K562 (cell line): Measurements from ENCODE around the gene TOMT. TPM values are rescaled to one million over a fixed set of nuclear protein-coding genes. Genes with fewer than 3 reads are reported as not detected.

Experiments
- C11orf30 ChIP-seq: fragments of 450-650 bp; IDR thresholded peaks from 2 replicates; pipeline ENCODE4 v1.6.1; 2016; ENCODE audit warnings: low read depth, mild to moderate bottlenecking
- ZNF316 ChIP-seq: fragments of 450-650 bp; IDR thresholded peaks from 2 replicates; pipeline ENCODE4 v1.6.1; 2016
- polyA plus RNA-seq, 8 experiments: library from polyadenylated mRNA; depleted of rRNA in 4 of 8; stranded (reverse) in 5 of 8; unstranded in 3 of 8; fragments of >200 nt; fragmentation: Nextera tagmentation in 2 of 8; fragmentation: Illumina TruSeq in 1 of 8; extraction: Ambion mirVana in 2 of 8; extraction: Trizol in 1 of 8; gene quantifications; 2 replicates each; pipeline versions ENCODE4 v1.2.1 to v1.2.3, GENCODE V29; 2011 to 2014; ENCODE audit warnings: inconsistent platforms in 1 of 8, missing spikeins in 1 of 8
- total RNA-seq, 7 experiments: library from RNA; depleted of rRNA in 6 of 7; stranded (reverse); fragments of >200 nt in 6 of 7; fragmentation: Illumina TruSeq in 2 of 7; extraction: Trizol in 2 of 7; gene quantifications; 2 replicates each; pipeline versions ENCODE4 v1.2.1 to v1.2.3, GENCODE V29; 2011 to 2021; ENCODE audit warnings: low replicate concordance in 1 of 7
- TF ChIP-seq, protein P1 (sequence below): fragments of 450-650 bp; IDR thresholded peaks from 2 replicates; pipeline ENCODE4 v1.6.1; 2016; ENCODE audit warnings: mild to moderate bottlenecking, moderate library complexity
- TF ChIP-seq, protein P2 (sequence below): fragments of 450-650 bp; IDR thresholded peaks from 2 replicates; pipeline ENCODE4 v1.6.1; 2016

TOMT gene
- total and polyA plus RNA-seq, 9 of the 15 experiments (the other 6 are each of a cell fraction or from before 2014, with no cell fraction given), result not detected

DNA sequence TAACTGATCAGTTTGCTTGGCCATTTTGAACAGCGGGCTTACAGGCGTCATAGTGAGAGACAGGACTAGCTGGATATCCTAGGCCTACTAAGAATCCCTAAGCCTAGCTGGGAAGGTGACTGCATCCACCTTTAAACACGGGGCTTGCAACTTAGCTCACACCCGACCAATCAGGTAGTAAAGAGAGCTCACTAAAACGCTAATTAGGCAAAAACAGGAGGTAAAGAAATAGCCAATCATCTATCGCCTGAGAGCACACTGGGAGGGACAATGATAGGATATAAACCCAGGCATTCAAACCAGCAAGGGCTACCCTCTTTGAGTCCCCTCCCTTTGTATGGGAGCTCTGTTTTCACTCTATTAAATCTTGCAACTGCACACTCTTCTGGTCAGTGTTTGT is 48.1 kb downstream of the TOMT start (continued):
- TF ChIP-seq, protein P1, sequence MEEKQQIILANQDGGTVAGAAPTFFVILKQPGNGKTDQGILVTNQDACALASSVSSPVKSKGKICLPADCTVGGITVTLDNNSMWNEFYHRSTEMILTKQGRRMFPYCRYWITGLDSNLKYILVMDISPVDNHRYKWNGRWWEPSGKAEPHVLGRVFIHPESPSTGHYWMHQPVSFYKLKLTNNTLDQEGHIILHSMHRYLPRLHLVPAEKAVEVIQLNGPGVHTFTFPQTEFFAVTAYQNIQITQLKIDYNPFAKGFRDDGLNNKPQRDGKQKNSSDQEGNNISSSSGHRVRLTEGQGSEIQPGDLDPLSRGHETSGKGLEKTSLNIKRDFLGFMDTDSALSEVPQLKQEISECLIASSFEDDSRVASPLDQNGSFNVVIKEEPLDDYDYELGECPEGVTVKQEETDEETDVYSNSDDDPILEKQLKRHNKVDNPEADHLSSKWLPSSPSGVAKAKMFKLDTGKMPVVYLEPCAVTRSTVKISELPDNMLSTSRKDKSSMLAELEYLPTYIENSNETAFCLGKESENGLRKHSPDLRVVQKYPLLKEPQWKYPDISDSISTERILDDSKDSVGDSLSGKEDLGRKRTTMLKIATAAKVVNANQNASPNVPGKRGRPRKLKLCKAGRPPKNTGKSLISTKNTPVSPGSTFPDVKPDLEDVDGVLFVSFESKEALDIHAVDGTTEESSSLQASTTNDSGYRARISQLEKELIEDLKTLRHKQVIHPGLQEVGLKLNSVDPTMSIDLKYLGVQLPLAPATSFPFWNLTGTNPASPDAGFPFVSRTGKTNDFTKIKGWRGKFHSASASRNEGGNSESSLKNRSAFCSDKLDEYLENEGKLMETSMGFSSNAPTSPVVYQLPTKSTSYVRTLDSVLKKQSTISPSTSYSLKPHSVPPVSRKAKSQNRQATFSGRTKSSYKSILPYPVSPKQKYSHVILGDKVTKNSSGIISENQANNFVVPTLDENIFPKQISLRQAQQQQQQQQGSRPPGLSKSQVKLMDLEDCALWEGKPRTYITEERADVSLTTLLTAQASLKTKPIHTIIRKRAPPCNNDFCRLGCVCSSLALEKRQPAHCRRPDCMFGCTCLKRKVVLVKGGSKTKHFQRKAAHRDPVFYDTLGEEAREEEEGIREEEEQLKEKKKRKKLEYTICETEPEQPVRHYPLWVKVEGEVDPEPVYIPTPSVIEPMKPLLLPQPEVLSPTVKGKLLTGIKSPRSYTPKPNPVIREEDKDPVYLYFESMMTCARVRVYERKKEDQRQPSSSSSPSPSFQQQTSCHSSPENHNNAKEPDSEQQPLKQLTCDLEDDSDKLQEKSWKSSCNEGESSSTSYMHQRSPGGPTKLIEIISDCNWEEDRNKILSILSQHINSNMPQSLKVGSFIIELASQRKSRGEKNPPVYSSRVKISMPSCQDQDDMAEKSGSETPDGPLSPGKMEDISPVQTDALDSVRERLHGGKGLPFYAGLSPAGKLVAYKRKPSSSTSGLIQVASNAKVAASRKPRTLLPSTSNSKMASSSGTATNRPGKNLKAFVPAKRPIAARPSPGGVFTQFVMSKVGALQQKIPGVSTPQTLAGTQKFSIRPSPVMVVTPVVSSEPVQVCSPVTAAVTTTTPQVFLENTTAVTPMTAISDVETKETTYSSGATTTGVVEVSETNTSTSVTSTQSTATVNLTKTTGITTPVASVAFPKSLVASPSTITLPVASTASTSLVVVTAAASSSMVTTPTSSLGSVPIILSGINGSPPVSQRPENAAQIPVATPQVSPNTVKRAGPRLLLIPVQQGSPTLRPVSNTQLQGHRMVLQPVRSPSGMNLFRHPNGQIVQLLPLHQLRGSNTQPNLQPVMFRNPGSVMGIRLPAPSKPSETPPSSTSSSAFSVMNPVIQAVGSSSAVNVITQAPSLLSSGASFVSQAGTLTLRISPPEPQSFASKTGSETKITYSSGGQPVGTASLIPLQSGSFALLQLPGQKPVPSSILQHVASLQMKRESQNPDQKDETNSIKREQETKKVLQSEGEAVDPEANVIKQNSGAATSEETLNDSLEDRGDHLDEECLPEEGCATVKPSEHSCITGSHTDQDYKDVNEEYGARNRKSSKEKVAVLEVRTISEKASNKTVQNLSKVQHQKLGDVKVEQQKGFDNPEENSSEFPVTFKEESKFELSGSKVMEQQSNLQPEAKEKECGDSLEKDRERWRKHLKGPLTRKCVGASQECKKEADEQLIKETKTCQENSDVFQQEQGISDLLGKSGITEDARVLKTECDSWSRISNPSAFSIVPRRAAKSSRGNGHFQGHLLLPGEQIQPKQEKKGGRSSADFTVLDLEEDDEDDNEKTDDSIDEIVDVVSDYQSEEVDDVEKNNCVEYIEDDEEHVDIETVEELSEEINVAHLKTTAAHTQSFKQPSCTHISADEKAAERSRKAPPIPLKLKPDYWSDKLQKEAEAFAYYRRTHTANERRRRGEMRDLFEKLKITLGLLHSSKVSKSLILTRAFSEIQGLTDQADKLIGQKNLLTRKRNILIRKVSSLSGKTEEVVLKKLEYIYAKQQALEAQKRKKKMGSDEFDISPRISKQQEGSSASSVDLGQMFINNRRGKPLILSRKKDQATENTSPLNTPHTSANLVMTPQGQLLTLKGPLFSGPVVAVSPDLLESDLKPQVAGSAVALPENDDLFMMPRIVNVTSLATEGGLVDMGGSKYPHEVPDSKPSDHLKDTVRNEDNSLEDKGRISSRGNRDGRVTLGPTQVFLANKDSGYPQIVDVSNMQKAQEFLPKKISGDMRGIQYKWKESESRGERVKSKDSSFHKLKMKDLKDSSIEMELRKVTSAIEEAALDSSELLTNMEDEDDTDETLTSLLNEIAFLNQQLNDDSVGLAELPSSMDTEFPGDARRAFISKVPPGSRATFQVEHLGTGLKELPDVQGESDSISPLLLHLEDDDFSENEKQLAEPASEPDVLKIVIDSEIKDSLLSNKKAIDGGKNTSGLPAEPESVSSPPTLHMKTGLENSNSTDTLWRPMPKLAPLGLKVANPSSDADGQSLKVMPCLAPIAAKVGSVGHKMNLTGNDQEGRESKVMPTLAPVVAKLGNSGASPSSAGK, result peak; percentile 32
- TF ChIP-seq C11orf30, result peak; percentile 72
- peak; percentile 80 for TF ChIP-seq ZNF316
- TF ChIP-seq, protein P2, sequence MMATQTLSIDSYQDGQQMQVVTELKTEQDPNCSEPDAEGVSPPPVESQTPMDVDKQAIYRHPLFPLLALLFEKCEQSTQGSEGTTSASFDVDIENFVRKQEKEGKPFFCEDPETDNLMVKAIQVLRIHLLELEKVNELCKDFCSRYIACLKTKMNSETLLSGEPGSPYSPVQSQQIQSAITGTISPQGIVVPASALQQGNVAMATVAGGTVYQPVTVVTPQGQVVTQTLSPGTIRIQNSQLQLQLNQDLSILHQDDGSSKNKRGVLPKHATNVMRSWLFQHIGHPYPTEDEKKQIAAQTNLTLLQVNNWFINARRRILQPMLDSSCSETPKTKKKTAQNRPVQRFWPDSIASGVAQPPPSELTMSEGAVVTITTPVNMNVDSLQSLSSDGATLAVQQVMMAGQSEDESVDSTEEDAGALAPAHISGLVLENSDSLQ, result 0 out of 2 replicates have a peak, but pooled peaks have one; percentile 11
